Smooth muscle cell of the brain vasculature (primary cell): ENCODE results near the gene SMS.

Experiments used
- DNase-seq: peaks from one replicate; pipeline ENCODE4 v3.0.0-alpha.2; 2012; ENCODE audit warnings: low read depth, low spot score

SMS gene

DNA sequence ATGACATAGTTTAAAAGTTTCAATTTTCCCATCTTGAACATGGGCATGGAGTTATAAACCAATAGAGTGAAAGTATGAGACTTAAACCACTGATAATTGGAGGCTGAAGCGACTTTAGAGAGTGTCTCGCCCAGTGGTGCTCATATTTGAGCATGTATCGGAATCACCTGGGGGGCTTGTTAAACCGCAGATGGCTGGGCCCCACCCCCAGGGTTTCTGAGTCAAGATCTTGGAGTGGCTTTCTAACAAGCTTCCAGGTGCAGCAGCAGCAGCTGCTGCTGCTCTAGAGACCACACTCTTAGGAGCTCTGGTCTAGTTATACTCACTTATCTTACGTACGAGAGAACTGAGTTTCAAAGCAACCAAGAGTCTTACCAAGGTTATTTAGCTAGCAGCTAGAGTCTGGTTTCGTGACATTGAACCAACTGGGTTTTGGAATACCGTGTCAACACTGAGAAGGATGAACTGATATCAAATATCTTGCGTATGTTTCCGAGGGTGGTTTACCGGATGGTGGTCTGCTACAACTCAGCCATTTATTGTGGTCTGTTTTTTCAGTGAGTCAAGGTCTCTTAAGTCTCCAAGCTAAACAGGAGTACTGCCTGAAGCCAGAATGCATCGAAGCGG is 97.5 kb downstream of the SMS start:
- DNase-seq: no peak

- DNase-seq: no peak
These were observed 99.0 kb downstream of the SMS start for GRCh38 chrX:22039541-22039940.

DNA sequence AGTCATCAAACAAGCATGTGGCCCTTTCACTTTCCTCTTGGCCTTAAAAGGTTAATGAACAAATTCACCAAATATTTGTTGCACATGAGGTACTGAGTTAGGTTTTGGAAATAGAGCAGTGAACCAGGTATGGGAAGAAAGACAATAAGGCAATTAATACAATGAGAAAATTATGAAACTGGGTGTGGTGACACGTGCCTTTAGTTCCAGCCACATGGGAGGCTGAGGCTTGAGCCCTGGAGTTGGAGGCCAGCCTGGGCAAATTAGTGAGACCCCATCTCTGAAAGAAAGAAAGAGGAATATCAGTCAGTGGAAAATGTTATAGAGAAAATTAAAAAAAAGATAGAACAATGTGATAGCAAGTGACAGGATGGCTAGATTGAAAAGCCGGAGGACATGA is 99.7 kb downstream of the SMS start:
- DNase-seq: no peak

DNA sequence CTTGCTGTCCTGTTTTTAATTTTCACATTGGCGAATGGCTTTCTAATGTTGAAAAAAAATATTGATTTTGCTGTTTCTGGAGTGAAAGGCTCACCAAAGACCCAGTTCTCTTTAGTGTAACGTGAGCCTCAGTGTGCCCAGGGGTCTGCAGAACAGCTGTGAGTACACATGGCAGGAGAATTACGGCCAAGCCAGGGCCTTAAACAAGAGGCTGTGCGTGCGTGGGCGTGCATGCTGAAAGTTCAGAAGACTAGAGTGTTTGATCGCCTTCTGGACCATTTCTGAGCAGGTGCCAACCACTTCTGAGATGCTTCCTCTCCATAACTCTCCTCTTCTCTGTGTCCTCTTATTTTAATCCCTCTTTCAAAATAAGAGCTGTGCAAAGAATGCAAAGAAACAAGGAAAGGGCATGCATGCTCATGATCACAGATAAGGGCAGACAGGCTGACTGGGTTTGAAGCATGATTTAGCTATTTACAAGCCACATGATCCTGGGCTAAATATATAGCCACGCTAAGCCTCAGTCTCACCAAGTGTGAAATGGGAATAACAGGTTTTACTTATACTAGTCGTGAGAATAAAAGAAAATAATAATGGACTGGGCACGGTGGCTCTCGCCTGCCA is 101.5 kb downstream of the SMS start:
- DNase-seq: no peak

- DNase-seq: no peak
These were observed 103.4 kb downstream of the SMS start for GRCh38 chrX:22043872-22044271.
